Renal cortical epithelial cell (primary cell): ENCODE results near the gene OCA2. TPM values are rescaled to one million over a fixed set of nuclear protein-coding genes. Genes with fewer than 3 reads are reported as not detected.

Experiments
- DNase-seq: peaks from one replicate; pipeline ENCODE4 v3.0.0-alpha.2; 2011; ENCODE audit warnings: low read depth
- total RNA-seq: library from RNA; depleted of rRNA; stranded (reverse); fragments of >200 nt; gene quantifications from 2 replicates; pipeline ENCODE4 v1.2.3, GENCODE V29; 2014

The OCA2 gene
- total RNA-seq, 1 donor from 2014 or later, result 0.40 TPM

DNA sequence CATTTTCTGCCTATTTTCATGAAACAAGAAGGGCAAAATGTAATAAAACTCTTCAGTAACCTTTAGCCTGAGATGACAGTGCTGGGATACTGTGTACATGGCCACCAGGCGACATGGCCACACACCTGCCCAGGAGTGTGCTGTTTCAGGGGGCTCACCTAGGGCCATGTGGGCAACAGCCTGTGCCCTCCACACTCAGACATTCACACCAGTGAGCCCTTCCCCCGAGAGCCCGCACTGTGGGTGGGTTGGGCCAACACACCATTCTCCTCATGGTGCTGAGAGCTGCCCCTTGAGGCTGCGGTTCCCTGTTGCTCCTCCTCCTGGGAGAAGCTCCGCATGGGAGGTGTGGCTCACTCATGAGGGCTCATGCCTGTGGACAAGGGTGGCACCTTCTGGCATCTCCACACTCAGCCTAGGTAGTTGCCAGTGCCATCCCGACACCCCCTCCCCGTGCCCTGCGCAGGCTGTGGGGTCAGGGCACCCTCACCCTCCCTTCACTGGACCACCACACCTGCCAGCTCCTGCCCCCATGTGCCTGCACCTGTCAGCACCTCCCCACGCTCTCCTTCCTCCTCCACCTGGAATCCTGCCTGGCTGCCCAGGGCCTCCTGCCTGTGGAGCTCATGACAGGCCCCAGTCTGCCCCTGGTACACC, 19.7 kb downstream of the OCA2 start:
- DNase-seq, result no peak

DNA sequence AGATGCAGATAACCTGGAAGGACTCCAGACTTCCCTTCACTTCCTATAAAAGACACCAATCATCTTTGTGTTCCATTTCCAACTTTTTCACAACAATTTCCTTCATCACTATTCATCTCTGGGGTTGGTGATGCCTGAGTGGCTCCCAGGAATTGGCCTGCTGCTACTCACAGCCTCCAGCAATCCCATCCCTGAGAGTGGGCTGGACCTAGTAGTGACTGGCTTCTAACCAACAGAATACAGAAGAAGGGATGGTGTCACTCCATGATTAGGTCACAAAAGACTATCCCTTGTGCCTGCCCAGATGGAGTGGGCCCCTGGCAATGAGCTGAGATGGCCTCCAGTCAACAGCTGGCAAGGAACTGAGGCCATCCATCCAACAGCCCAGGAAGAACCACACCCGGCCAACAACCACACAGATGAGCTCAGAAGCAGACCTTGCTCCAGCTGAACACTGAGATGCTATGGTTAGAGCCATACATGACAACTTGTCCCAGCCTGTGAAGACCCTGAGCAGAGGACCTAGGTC, 20.9 kb downstream of the OCA2 start:
- no peak for DNase-seq

DNA sequence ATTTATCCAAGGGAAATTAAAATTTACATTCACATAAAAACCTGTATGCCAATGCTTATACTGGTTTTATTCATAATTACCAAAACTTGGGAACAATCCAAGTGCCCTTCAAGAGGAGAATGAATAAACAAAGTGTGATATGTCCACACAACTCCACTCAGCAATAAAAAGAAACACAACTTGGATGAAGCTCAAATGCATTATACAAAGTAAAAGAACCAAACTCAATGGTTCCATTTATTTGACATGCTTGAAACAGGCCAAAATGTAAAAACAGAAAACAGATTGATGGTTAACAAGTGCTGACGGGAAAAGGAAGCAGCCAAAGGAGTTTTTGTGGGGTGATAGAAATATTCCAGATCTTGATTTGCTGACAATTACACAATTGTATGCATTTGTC, 23.5 kb downstream of the OCA2 start:
- no peak for DNase-seq

DNA sequence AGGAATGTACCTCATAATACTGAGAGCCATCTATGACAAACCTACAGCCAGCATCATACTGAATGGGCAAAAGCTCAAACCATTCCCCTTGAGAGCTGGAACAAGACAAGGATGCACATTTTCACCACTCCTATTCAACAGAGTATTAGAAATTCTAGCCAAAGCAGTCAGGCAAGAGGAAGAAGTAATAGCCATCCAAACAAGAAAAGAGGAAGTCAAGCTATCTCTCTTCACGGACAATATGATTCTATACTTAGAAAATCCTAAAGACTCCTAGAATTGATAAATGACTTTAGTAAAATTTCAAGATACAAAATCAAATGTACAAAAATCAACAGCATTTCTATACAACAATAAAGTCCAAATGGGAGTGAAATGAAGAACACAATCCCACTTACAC, 30.2 kb downstream of the OCA2 start:
- DNase-seq, result no peak

DNA sequence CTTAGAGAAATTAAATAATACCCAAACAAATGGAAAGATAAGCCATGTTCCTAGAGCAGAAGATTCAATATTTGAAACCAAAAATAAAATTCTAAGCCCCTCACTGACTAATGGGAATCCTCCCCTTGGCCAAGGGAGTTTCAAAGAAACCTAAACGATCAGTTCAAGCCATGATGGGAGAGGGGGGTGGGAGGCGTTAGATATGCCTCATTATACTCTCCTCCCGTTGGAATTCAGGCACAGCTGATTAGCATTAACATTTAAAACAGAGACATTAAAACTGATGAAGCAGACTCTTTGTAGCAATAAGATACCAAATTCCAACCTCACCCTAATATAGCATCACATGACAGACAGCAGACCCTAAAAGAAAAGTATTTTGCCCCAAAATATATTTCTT, 32.9 kb downstream of the OCA2 start:
- DNase-seq, result no peak

DNA sequence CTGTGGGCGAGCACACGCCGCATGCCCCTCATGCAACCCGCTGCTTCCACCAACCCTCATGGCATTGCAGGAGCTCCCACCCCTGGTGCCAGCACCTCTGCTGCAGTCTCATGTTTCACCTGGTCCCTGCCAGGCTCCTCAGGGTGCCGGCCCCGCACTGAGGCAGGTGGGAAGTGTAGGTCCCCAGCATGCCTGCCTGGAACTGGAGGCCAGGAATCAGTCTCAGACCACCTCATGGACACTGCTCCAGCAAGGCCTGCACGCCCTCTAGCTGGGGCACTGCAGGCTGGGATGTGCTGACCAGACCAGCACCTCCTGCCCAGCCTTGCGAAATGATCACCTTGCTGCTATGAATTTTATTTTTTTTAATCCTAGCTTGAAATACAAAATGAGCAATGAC, 39.1 kb downstream of the OCA2 start:
- DNase-seq, result no peak

DNA sequence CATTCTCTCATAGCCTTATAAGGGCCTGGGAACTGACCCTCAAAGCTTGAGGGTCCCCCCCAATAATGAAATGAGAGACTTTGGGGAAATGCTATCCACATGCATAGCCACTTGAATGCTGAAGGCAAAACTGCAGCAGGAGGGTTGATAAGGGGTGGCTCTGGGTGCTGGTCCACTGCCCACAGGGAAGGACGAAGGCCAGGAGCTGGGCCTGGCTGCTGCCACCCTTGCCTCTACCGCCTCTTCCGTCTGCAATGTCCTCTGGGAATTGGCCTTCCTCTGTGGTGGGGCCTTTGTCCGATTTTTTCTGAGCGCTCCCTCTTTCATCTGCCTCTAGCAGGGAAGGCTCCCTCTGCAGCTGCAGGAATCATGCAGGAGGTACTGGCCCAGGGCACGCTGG, 41.0 kb downstream of the OCA2 start:
- DNase-seq, result no peak

DNA sequence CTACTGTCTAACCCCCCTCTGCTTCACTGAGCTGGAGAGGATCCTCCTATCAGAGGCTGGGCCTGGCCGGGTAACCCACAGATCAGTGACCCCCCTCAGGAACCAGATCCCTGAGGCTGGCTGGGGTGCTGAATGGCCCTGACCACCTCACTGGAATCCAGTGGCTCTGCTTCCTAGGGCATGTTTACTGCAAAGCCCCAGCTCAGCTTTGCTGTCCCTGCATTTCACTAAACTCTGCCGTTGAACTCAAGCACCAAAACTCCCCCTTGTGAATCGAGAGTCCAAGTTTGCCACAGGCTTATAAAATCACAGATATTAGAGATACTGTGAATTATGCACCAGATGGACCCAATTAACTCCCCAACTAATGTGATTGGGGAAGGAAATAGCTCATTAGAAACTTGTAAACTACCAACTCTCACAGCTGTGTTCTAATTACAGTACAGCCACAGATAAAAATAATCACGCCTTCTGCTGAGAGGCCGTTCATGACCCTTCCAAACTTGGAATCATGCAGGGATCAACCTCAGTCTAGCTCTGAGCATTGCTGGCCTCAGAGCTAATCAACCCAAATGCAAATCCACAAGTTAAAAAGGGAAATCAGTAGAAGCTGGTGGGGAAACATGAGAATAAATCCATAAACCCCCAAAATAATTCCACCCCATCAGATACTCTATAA, 47.0 kb downstream of the OCA2 start:
- DNase-seq, result no peak

DNA sequence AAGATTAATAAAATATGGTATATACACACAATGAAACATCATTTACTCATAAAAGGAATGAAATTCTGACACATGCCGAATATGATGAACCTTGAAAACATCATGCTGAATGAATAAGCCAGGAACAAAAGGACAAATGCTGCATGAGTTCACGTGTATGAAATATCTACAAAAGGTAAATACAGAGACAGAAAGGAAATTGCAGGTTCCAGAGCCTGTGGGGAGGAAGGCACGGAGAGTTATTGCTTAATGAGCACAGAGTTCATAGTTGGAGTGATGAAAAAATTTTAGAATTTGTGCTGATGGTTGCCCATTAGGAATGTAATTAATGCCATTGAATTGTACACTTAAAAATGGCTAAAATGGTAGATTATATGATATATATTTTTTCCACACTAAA, 49.5 kb downstream of the OCA2 start:
- DNase-seq, result no peak

DNA sequence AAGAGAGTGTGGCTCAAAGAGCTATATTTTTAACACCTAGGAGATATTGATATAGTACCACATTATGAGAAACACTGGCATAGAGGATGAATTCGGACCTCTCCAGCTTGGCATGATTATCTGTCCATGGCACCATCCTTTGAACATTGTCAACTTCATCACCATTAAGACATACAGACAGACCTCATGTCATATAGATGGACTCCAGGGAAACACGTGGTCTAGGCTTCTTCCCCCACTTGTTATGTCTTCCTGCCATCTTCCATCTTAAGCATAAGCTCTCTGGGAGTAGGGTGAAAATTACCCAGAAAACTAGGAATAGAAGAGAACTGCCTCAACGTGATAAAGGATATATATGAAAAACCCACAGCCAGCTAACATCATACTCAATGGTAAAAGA, 51.8 kb downstream of the OCA2 start:
- no peak for DNase-seq

DNA sequence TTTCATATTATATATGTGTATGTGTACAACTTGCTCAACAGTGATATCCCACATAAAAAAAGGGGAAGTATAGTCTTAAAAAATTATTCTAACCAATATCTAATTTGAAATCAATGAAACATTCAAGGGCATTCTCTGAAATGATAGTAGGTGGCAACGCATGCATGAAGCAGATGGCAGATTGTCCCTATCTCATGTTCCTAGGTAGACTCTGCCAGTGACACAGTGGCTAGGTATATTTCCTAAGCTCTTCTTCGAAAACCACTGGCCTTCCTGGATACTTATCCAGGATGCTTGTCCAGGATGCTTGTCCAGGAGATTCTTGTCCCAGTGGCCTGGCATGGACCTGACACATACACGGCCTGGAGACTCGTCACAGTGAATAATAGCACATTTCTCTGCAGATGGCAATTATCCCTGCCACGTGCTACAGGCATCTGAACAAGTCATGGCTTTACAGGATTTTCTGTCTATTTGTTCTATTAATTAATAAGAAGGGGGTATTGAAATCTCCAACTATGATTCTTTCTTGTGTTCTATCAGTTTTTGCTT, 54.9 kb downstream of the OCA2 start:
- no peak for DNase-seq

DNA sequence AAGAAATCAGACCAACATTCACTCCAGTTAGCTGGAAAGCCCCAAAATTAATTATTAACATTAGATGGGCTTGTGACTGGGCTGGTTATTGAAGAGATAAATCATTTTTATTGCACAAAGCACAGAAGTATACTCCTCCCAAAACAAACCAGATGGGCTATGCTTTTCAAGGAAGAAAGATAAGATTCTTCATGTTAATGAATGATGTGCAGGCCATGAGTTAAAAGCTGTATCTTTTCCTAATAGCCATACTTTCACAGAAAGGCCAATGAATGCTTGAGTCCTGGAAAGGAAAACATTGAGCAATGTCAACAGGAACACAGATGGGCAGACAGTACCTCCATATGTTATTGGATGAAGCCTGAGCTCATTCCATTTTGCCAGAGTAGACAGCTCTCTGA, 55.4 kb downstream of the OCA2 start:
- DNase-seq, result peak; percentile 69

DNA sequence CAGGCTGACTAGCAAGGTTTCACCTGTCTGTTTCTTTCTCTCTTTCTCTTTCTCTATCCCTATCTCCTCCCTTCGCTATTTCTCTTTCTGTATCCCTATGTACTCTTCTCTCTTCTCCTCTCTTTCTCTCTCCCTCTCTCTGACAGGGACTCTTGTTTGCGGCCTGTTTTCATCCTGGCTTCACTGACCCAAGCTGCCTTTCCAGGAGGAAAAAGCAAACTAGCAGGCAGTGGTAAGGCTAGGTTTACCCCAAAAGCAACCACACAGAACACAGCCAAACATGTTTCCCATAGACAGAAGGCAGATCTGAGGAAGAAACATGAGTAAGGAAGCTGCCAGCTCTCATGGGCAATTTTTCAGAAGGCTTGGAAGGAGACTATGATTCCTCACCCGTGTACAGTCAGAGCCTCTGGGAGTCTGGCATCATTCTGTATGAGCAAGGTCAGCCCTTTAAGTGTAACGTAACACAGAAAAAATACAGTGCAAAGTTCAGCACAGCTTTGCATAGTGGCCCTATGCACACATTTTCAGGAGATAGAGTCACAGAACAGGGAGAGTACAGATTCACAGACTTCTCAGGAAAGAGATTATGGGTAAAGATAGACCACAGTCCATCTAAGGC, 61.0 kb downstream of the OCA2 start:
- no peak for DNase-seq

DNA sequence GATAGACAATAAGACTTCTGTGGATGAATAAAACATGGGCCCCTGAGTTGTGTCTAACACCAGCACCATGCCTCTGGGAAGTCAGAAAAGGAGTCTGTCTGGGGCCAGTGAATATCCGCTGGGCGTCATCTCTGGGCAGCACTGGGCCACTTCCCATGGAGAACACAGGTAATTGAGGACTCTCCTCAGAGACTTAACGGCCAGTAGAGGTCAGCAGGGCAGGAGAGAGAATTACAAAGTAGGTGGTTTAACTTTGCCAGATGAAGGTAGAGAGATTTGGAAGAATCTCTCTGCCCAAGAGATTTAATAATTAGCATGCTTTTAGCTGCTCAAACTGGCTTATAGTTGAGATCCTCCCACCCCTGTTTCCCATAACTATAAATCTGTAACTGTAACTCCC, 65.7 kb downstream of the OCA2 start:
- no peak for DNase-seq

DNA sequence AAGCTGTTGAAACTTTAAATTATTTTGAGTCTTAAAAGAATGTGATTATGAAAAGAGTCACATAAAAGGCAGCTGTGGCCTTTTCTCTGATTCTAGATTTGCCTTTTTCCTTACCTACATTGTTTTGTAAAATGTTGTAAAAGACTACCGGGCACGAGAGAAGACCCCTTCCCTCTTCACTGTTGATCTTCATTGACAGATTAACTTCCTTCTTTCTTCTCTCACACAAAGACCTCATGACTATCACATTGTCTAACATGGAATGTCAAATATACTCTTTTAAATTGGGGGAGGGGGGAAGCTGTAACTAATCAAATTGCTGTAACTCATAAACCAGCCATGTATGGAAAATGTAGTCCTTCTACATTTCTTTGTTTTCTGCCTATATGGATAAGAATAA, 68.3 kb downstream of the OCA2 start:
- no peak for DNase-seq

DNA sequence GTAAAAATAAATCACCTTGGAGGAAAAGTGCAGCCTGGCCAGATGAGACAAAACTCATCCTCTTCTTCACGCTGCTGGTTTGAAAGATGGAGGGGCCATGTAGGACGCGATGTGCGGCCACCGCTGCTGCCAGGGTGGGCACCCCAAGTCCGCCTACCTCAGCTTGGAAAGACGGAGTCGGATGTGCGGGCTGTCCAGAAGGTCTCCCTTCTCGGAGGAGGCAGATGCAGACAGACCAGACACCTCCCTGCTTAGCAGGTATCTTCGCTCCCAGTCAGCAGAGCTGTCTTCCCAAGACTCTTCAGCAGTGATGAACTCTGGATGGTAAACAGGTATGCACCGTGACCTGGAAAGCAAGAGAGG, 71.4 kb downstream of the OCA2 start:
- DNase-seq, result no peak

DNA sequence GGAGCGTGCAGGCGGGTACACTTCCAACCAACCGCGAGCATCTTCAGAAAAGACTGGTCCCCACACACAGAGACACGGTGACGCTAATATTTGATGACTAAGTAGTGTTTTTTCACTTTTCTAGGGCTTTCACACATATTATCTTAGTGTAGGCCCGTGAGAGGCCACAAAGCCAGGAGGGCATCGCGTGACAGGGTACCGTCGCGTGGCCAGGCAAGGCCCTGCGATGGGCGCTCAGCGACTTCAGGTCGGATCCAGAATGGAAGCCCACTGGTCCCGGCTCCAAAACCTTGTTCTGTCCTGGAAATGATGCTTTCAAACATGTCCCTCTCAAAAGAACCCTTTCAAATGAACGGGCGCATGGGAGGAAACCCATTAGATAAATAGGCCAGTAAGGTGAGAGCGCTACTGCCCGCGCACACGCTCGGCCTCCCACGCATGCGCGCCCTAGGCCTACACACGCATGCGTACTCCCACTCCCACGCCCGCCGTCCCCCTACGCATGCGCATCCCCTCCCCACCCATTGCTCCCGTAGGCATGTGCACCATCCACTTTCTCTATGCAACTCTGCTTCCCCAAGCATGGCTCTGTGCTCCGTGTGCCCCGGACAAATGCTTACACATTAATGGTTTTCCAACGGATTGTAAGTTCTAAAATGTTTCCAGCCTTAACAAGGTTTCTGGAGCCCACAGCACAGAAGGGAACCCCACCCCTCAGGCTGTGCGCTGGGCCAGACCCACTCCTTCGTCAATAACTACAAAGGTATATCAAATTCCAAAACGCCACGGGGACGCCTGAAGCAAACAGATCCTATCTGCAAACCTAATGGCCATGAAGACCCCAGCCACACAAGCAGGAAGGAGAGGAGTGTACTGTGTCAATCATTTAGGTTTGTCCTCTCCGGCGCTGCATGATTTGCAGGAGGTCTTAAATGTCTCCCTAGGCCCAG, 72.1 kb downstream of the OCA2 start:
- DNase-seq, result no peak

DNA sequence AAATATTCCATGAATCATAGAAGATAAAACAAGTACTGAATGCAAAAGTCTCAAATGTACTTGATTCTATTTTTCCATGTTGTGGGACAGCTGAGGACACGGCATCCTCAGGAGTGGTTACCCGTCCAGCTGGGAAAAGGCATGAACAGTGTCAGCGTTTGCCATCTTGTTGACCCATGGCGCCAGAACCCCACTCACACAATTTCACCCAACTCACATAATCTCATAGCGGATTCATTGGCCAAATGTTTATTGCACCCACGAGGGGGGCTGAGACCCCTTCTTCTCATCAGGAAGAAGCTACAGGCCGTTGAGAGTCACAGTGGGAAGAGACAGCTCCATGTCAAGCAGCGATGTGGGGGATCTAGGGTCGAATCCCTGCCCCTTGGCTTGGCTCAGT, 72.9 kb downstream of the OCA2 start:
- DNase-seq, result no peak

DNA sequence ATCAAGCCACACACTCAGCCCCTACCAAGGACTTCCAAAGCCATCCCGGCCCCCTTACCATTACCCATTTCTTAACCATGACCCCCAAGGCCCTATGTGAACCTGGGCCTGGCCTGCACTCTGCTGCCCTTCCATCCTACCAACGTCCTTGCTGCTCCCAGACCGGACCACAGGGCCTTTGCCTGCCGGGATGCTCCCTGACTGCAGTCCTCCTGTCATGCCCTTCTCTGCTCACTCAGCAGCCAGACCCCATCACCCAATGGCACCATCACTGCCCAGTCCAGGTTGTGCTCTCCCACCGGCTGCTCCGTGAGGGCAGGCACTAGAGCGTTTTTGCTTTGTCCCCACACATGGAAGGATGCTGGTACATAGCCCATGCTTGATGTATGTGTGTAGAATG, 73.7 kb downstream of the OCA2 start:
- DNase-seq, result no peak

DNA sequence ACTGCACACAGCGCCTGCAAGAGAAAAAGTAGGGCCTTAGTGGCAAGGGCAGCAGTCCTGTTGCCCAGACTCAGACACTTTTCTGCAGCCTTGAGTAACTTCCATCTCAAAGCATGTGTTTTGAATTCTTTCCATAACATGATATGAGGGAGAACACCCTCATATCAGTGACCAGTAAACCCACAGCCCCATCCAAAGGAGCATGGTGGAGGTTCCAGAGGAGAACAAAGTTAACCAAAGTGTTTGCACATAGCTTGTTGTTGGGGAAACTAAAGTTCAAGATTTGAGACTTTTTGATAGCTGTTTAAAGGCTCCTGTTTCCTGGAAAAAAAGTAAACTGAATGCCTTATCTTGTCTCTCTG, 74.2 kb downstream of the OCA2 start:
- DNase-seq, result no peak

DNA sequence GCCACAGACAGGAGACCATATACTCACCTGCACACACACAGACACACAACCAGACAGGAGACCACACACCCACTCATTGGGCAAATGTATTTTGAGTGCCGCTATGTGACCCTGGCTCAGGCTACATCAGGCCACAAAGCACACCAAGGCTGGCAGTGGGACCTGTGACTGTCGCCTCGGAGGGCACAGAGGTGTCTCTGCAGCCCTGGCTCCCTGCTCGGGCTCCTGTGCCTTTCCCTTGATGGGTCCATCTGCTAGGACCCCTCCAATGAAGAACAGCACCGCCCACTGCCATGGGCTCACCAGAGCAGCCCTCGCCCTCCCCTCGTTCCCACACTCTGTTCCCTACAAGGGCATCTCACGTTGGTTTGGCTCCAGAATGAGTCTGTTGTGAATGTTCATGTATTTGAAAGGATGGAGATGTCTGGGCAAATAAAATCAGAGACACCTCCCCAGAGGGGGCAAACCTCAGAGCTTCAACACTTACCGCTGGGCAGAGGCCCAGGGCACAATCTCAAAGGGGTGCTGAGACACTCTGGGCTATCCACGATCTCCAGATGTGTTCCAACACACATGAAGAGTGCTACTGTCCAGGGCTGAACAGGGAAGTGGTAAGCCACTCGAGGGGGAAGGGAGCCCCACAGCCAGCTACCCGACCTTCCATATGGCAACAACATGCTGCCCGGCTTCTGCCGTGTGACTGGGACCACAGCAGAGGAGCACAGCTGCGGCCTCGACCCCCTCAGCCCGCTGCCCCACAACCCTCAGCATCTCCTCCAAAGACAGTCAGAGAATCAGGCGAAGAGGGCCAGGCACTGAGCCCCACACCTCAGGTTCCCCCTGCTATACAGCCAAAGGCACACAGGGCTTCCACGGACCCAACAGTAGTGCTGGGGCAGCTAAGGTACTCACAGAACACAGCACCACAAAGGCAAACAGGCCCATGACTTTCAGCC, 74.9 kb downstream of the OCA2 start:
- no peak for DNase-seq
